H1 (cell line): ENCODE measurements around the gene TESMIN. TPM values are rescaled to one million over a fixed set of nuclear protein-coding genes. Genes with fewer than 3 reads are reported as not detected.

Experiments used
- CHD2 ChIP-seq: IDR thresholded peaks from 2 replicates; pipeline ENCODE4 v1.6.1; 2012; ENCODE audit warnings: low read length, improper control_type of control experiment
- E2F6 ChIP-seq: IDR thresholded peaks from 2 replicates; pipeline ENCODE4 v1.6.1; 2012; ENCODE audit warnings: inconsistent platforms
- KDM4A ChIP-seq: IDR thresholded peaks from one replicate; pipeline ENCODE4 v1.7.1; 2012; ENCODE audit warnings: low read depth, mild to moderate bottlenecking, moderate library complexity, low read length, inconsistent platforms; ENCODE audit not compliant: severe bottlenecking
- MAFK ChIP-seq: IDR thresholded peaks from 2 replicates; pipeline ENCODE4 v1.6.1; 2012; ENCODE audit warnings: low read depth, mild to moderate bottlenecking, improper control_type of control experiment, low read length
- SIRT6 ChIP-seq: IDR thresholded peaks from one replicate; pipeline ENCODE4 v1.7.1; 2012; ENCODE audit warnings: low read length, inconsistent platforms
- SRF ChIP-seq: IDR thresholded peaks from 2 replicates; pipeline ENCODE4 v1.6.1; 2011; ENCODE audit warnings: mild to moderate bottlenecking, low read depth, low read length, moderate library complexity
- polyA plus RNA-seq, 7 experiments: library from polyadenylated mRNA; depleted of rRNA in 3 of 7; stranded (reverse) in 5 of 7; unstranded in 2 of 7; fragments of >200 nt in 5 of 7; fragments of 200-250 nt in 2 of 7; gene quantifications; 1 replicate in 5 of 7; 2 replicates in 1 of 7; 4 replicates in 1 of 7; pipeline versions ENCODE4 v1.2.1 to v1.2.3, GENCODE V29; 2011 to 2013; ENCODE audit warnings: missing spikeins in 2 of 7, mixed read lengths in 2 of 7
- total RNA-seq: library from RNA; stranded (reverse); fragmentation: NEBNext Ultra II Directional; extraction: Animal tissue kit (Norgen Biotek cat#: 25700); gene quantifications from 2 replicates; pipeline ENCODE4 v1.2.1, GENCODE V29; 2021
- TF ChIP-seq, protein P1 (sequence below): IDR thresholded peaks from 2 replicates; pipeline ENCODE4 v1.6.1; 2012; ENCODE audit warnings: low read length, inconsistent platforms

TESMIN gene
- total and polyA plus RNA-seq, 2 of the 8 experiments (the other 6 are each of a cell fraction or from before 2014, with no cell fraction given) = 22.6 to 61.1 TPM

DNA sequence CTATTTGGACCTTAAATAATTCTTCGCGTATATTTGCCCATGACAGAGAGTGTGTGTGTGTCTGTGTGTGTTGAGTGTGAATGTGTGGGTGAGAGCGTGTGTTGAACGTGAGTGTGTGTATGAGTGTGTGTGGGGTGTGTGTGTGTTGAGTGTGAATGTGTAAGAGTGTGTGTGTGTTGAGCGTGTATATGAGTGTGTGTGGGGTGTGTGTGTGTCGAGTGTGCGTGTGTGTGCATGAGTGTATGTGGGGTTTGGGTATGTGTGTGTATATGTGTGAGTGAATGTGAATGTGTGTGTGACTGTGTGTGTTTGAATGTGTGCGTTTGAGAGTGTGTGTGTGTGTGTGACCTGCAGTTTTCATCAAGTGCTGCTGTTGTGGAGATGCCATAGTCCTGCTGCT lies 40.2 kb downstream of the TESMIN start (continued):
- TF ChIP-seq E2F6 (no peak), SIRT6 (no peak), CHD2 (no peak), KDM4A (no peak), SRF (no peak), MAFK (no peak)
- TF ChIP-seq, protein P1, sequence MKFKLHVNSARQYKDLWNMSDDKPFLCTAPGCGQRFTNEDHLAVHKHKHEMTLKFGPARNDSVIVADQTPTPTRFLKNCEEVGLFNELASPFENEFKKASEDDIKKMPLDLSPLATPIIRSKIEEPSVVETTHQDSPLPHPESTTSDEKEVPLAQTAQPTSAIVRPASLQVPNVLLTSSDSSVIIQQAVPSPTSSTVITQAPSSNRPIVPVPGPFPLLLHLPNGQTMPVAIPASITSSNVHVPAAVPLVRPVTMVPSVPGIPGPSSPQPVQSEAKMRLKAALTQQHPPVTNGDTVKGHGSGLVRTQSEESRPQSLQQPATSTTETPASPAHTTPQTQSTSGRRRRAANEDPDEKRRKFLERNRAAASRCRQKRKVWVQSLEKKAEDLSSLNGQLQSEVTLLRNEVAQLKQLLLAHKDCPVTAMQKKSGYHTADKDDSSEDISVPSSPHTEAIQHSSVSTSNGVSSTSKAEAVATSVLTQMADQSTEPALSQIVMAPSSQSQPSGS = no peak
